Kidney epithelial cell (primary cell): ENCODE measurements around the gene SRRD. TPM values are rescaled to one million over a fixed set of nuclear protein-coding genes. Genes with fewer than 3 reads are reported as not detected.

ENCODE experiments used
- DNase-seq: peaks from one replicate; pipeline ENCODE4 v3.0.0-alpha.2; 2010; ENCODE audit warnings: low read depth
- H3K27me3 ChIP-seq: 2 replicates; pipeline ENCODE4 v1.6.0; 2011; ENCODE audit warnings: low read length; ENCODE audit not compliant: control insufficient read depth, insufficient read depth
- H3K36me3 ChIP-seq: 2 replicates; pipeline ENCODE4 v1.5.1; 2011; ENCODE audit warnings: low read length; ENCODE audit not compliant: control insufficient read depth, insufficient read depth
- H3K4me3 ChIP-seq: 2 replicates; pipeline ENCODE4 v1.5.1; 2011; ENCODE audit warnings: low read depth, mild to moderate bottlenecking, control low read depth, low read length
- total RNA-seq: library from RNA; depleted of rRNA; stranded (reverse); fragments of >200 nt; gene quantifications from 2 replicates; pipeline ENCODE4 v1.2.3, GENCODE V29; 2015
- TF ChIP-seq, protein P1 (sequence below): IDR thresholded peaks from 2 replicates; pipeline ENCODE4 v1.5.1; 2011; ENCODE audit warnings: mild to moderate bottlenecking, moderate library complexity, low read length, control low read depth, inconsistent platforms; ENCODE audit not compliant: insufficient read depth, poor library complexity, severe bottlenecking

SRRD gene
- total RNA-seq, 1 donor from 2014 or later = 45.0 TPM

DNA sequence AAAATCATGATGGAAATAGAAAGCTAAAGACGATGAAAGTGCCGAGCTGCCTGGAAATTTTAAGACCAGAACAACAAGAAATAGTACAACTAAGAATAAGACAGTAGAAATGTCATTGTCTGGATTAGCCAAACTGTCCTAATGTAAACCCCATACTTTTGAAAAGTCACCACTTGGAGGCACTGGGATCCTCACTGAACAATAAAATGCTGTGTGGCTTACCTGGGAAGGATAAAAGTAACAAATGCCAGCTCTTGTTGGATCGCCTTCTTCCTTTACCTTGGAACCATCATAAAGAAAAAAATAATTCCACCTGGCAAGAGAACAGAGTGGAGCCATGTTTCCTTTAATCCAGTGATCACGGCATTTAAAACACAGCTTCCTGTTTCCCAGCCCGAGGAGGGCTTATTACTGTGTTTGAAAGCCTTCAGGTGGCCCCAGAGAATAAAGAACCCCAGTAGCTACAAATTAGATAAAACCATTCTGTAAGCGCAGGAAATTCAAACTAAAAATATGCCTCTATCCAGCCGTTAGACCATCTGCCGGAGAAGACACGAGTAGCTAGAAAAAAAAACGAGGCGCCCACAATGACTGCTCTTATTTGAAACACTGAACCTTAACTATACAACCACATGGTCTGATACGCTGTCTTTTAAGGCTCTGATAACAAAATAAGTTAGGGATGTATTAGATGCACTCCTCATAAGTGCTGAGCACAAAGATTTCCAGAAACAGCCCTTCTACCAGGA, 4.5 kb upstream of the SRRD start:
- no peak for DNase-seq
- Histone ChIP-seq H3K4me3 (peak overlapping the region; percentile 2), H3K27me3 (no peaks in the 10 kb centered on the region), H3K36me3 (peaks cover 1% of the 10 kb centered on the region)
- TF ChIP-seq, protein P1, sequence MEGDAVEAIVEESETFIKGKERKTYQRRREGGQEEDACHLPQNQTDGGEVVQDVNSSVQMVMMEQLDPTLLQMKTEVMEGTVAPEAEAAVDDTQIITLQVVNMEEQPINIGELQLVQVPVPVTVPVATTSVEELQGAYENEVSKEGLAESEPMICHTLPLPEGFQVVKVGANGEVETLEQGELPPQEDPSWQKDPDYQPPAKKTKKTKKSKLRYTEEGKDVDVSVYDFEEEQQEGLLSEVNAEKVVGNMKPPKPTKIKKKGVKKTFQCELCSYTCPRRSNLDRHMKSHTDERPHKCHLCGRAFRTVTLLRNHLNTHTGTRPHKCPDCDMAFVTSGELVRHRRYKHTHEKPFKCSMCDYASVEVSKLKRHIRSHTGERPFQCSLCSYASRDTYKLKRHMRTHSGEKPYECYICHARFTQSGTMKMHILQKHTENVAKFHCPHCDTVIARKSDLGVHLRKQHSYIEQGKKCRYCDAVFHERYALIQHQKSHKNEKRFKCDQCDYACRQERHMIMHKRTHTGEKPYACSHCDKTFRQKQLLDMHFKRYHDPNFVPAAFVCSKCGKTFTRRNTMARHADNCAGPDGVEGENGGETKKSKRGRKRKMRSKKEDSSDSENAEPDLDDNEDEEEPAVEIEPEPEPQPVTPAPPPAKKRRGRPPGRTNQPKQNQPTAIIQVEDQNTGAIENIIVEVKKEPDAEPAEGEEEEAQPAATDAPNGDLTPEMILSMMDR = no peak

- no peaks in the 10 kb centered on the region for H3K27me3 ChIP-seq
- no peak for DNase-seq
- peak overlapping the region; percentile 2 for H3K4me3 ChIP-seq
- H3K36me3 ChIP-seq = peaks cover 1% of the 10 kb centered on the region
- TF ChIP-seq, protein P1 = no peak
Measured at GRCh38 chr22:26479792-26480610, 3.7 kb upstream of the SRRD start.

GRCh38 chr22:26480611-26480932, 3.1 kb upstream of the SRRD start:
- peaks cover 1% of the 10 kb centered on the region for H3K36me3 ChIP-seq
- no peaks in the 10 kb centered on the region for H3K27me3 ChIP-seq
- TF ChIP-seq, protein P1 = no peak
- no peak overlapping the region for H3K4me3 ChIP-seq
- DNase-seq = no peak

DNA sequence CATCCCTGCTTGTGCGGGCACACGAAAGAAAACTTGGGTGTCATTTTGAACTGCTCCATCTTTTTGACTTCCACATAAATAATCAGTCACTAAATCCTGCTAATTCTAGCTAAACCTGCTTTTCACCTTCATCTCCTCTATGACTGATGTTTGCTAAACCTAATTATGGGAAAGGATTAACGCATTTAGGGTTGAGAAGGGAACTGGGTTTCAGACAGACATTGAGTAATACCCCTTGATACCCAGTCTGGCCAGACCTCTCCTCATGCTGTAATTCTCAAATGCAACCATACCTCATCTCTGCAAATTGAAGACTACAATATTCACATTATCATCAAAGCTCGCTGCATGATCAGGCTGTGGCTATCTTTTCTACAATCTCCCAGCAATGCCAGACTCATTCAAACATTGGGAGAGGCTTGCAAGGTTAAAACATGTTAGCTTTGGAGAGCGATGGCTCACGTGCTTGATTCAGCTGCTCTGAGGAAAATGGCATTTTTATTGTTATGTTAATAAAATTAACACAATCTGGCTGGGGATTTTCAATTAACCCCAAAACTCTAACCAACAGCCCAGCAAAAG, 2.5 kb upstream of the SRRD start:
- Histone ChIP-seq H3K4me3 (no peak overlapping the region), H3K27me3 (no peaks in the 10 kb centered on the region), H3K36me3 (peaks cover under 1% of the 10 kb centered on the region)
- TF ChIP-seq, protein P1 = no peak
- DNase-seq = no peak

GRCh38 chr22:26481694-26482093, 2.0 kb upstream of the SRRD start:
- Histone ChIP-seq H3K4me3 (no peak overlapping the region), H3K36me3 (no peaks in the 10 kb centered on the region), H3K27me3 (no peaks in the 10 kb centered on the region)
- TF ChIP-seq, protein P1 = no peak
- no peak for DNase-seq
